Immature natural killer cell (primary cell): ENCODE results near the gene FBXL16. TPM values are rescaled to one million over a fixed set of nuclear protein-coding genes. Genes with fewer than 3 reads are reported as not detected.
"Not testable (repeated sequence)": the region's sequence is repeated elsewhere in the genome, so short reads cannot be mapped to it uniquely, and the experiment has no call there.

Experiments used
- DNase-seq, 3 donors: peaks; one replicate each; pipeline ENCODE4 v3.0.0; 2022; ENCODE audit warnings: mixed read lengths in 1 of 3
- H3K27ac Mint-ChIP-seq, 6 donors: one replicate each; pipeline ENCODE4 v1.8.0; 2020; ENCODE audit warnings: mixed read lengths in 6 of 6, mild to moderate bottlenecking in 5 of 6, inconsistent platforms in 4 of 6, moderate library complexity in 3 of 6
- H3K27me3 Mint-ChIP-seq, 3 donors: one replicate each; pipeline ENCODE4 v1.8.0; 2020 to 2021; ENCODE audit warnings: low read depth in 3 of 3, mild to moderate bottlenecking in 3 of 3, mixed read lengths in 3 of 3, moderate library complexity in 3 of 3, inconsistent platforms in 1 of 3
- H3K36me3 Mint-ChIP-seq, 3 donors: one replicate each; pipeline ENCODE4 v1.8.0; 2020; ENCODE audit warnings: mixed read lengths in 3 of 3, inconsistent platforms in 2 of 3, mild to moderate bottlenecking in 2 of 3
- H3K4me1 Mint-ChIP-seq, 2 donors: one replicate each; pipeline ENCODE4 v1.8.0; 2020; ENCODE audit warnings: inconsistent platforms in 2 of 2, mild to moderate bottlenecking in 2 of 2, mixed read lengths in 2 of 2, moderate library complexity in 1 of 2
- H3K4me3 Mint-ChIP-seq, 5 donors: one replicate each; pipeline ENCODE4 v1.8.0; 2020; ENCODE audit warnings: mild to moderate bottlenecking in 5 of 5, mixed read lengths in 5 of 5, inconsistent platforms in 3 of 5, moderate library complexity in 3 of 5
- H3K9me3 Mint-ChIP-seq, 6 donors: one replicate each; pipeline ENCODE4 v1.8.0; 2020; ENCODE audit warnings: mild to moderate bottlenecking in 6 of 6, mixed read lengths in 6 of 6, inconsistent platforms in 4 of 6, moderate library complexity in 3 of 6
- polyA plus RNA-seq, 3 donors: library from polyadenylated mRNA; unstranded; fragments of 300-500 nt; fragmentation: Illumina TruSeq; gene quantifications; one replicate each; pipeline ENCODE4 v1.2.3, GENCODE V29; 2021

Gene FBXL16
- polyA plus RNA-seq, 3 donors from 2014 or later: 0.20 TPM; not detected in 2

- Mint-ChIP-seq H3K27me3 (peaks cover 2 to 8% (median 7%) of the 10 kb centered on the region in 3 donors), H3K4me1 (peaks cover 1 to 15% of the 10 kb centered on the region in 2 donors), H3K4me3 (peak within 1 kb of the TSS; percentile 23 to 76 (median 54)), H3K27ac (no peak within 1 kb of the TSS), H3K9me3 (no peaks in the 10 kb centered on the region), H3K36me3 (no peaks in the 10 kb centered on the region)
- peak; percentile 87 to 89 (median 89) for DNase-seq
Measured at GRCh38 chr16:714558-715476, 9.2 kb upstream of the FBXL16 start, which contains the start of gene METRN. Gene METRN (plus strand): TSS chr16:715118. CDS start chr16:715290, 172 bp downstream.

GRCh38 chr16:714079-714478 lies 8.5 kb upstream of the FBXL16 start:
- Mint-ChIP-seq H3K4me3 (peak overlapping the region in 4 of 5 donors; percentile 23 to 42 (median 36)), H3K27ac (no peak overlapping the region), H3K27me3 (peaks cover 2 to 8% (median 7%) of the 10 kb centered on the region in 3 donors), H3K9me3 (no peaks in the 10 kb centered on the region), H3K36me3 (no peaks in the 10 kb centered on the region), H3K4me1 (peaks cover 0 to 9% of the 10 kb centered on the region in 2 donors)
- no peak for DNase-seq

- not testable (repeated sequence) for H3K4me1 Mint-ChIP-seq, H3K9me3 Mint-ChIP-seq, H3K27ac Mint-ChIP-seq, H3K36me3 Mint-ChIP-seq, DNase-seq
- Mint-ChIP-seq H3K27me3 (peaks cover 6 to 10% (median 8%) of the 10 kb centered on the region in 3 donors), H3K4me3 (peak overlapping the region in 1 of 5 donors; percentile 10)
Measured at GRCh38 chr16:712740-713250, 7.2 kb upstream of the FBXL16 start.

- Mint-ChIP-seq H3K27ac (no peak overlapping the region), H3K27me3 (peaks cover 8 to 11% (median 8%) of the 10 kb centered on the region in 3 donors), H3K4me1 (peaks cover 0 to 5% of the 10 kb centered on the region in 2 donors), H3K4me3 (no peak overlapping the region), H3K36me3 (no peaks in the 10 kb centered on the region), H3K9me3 (no peaks in the 10 kb centered on the region)
- DNase-seq: peak; percentile 79 to 83 (median 81)
Measured at GRCh38 chr16:711548-712320, 6.1 kb upstream of the FBXL16 start.

- H3K27me3 Mint-ChIP-seq: peaks cover 8 to 13% (median 8%) of the 10 kb centered on the region in 3 donors
- no peak overlapping the region for H3K4me3 Mint-ChIP-seq
Measured at GRCh38 chr16:711084-711483, 5.5 kb upstream of the FBXL16 start.

GRCh38 chr16:710500-711075 lies 5.0 kb upstream of the FBXL16 start:
- Mint-ChIP-seq H3K4me3 (no peak overlapping the region), H3K4me1 (peaks cover 0 to 2% of the 10 kb centered on the region in 2 donors), H3K27ac (no peak overlapping the region), H3K27me3 (peaks cover 5 to 13% (median 8%) of the 10 kb centered on the region in 3 donors), H3K36me3 (no peaks in the 10 kb centered on the region), H3K9me3 (no peaks in the 10 kb centered on the region)
- no peak for DNase-seq

More at GRCh38 chr16:711084-711483, 5.5 kb upstream of the FBXL16 start:
- Mint-ChIP-seq H3K9me3 (no peaks in the 10 kb centered on the region), H3K36me3 (no peaks in the 10 kb centered on the region), H3K27ac (no peak overlapping the region), H3K4me1 (peaks cover 0 to 2% of the 10 kb centered on the region in 2 donors)
- no peak for DNase-seq

GRCh38 chr16:709566-710499 lies 4.2 kb upstream of the FBXL16 start:
- Mint-ChIP-seq H3K4me3 (no peak overlapping the region), H3K36me3 (no peaks in the 10 kb centered on the region), H3K9me3 (no peaks in the 10 kb centered on the region), H3K27me3 (peaks cover 5 to 13% (median 8%) of the 10 kb centered on the region in 3 donors), H3K27ac (no peak overlapping the region), H3K4me1 (peaks cover 0 to 2% of the 10 kb centered on the region in 2 donors)
- no peak for DNase-seq

- no peak overlapping the region for H3K27ac Mint-ChIP-seq
- DNase-seq: no peak
- peaks cover 0 to 2% of the 10 kb centered on the region in 2 donors for H3K4me1 Mint-ChIP-seq
- H3K9me3 Mint-ChIP-seq: no peaks in the 10 kb centered on the region
- H3K36me3 Mint-ChIP-seq: no peaks in the 10 kb centered on the region
- peaks cover 5 to 12% (median 8%) of the 10 kb centered on the region in 3 donors for H3K27me3 Mint-ChIP-seq
- no peak overlapping the region for H3K4me3 Mint-ChIP-seq
Measured at GRCh38 chr16:708959-709358, 3.4 kb upstream of the FBXL16 start.

GRCh38 chr16:708019-708418 lies 2.4 kb upstream of the FBXL16 start:
- peak overlapping the region in 1 of 5 donors; percentile 24 for H3K4me3 Mint-ChIP-seq
- peaks cover 5 to 14% (median 8%) of the 10 kb centered on the region in 3 donors for H3K27me3 Mint-ChIP-seq
- no peak overlapping the region for H3K27ac Mint-ChIP-seq
- DNase-seq: no peak
- no peaks in the 10 kb centered on the region for H3K9me3 Mint-ChIP-seq
- H3K36me3 Mint-ChIP-seq: no peaks in the 10 kb centered on the region
- peaks cover 0 to 2% of the 10 kb centered on the region in 2 donors for H3K4me1 Mint-ChIP-seq

GRCh38 chr16:707062-707538 lies 1.5 kb upstream of the FBXL16 start:
- Mint-ChIP-seq H3K27ac (no peak overlapping the region), H3K27me3 (peaks cover 5 to 20% (median 8%) of the 10 kb centered on the region in 3 donors), H3K4me1 (no peaks in the 10 kb centered on the region), H3K36me3 (no peaks in the 10 kb centered on the region), H3K4me3 (no peak overlapping the region), H3K9me3 (peaks cover 0 to 1% (median 0%) of the 10 kb centered on the region in 6 donors)
- no peak for DNase-seq

GRCh38 chr16:706189-707061 lies 824 bp upstream of the FBXL16 start:
- Mint-ChIP-seq H3K4me1 (no peaks in the 10 kb centered on the region), H3K4me3 (no peak overlapping the region), H3K27me3 (peaks cover 5 to 20% (median 11%) of the 10 kb centered on the region in 3 donors), H3K9me3 (peaks cover 0 to 1% (median 0%) of the 10 kb centered on the region in 6 donors), H3K36me3 (no peaks in the 10 kb centered on the region), H3K27ac (no peak overlapping the region)
- DNase-seq: no peak
